IPS-NIHi11 (cell line): ENCODE measurements around the gene MGAT5B.
"Not testable (repeated sequence)": the region's sequence is repeated elsewhere in the genome, so short reads cannot be mapped to it uniquely, and the experiment has no call there.

Experiments
- DNase-seq: peaks from one replicate; pipeline ENCODE4 v3.0.0; 2012; ENCODE audit warnings: mixed read lengths, low spot score

Gene MGAT5B

DNA sequence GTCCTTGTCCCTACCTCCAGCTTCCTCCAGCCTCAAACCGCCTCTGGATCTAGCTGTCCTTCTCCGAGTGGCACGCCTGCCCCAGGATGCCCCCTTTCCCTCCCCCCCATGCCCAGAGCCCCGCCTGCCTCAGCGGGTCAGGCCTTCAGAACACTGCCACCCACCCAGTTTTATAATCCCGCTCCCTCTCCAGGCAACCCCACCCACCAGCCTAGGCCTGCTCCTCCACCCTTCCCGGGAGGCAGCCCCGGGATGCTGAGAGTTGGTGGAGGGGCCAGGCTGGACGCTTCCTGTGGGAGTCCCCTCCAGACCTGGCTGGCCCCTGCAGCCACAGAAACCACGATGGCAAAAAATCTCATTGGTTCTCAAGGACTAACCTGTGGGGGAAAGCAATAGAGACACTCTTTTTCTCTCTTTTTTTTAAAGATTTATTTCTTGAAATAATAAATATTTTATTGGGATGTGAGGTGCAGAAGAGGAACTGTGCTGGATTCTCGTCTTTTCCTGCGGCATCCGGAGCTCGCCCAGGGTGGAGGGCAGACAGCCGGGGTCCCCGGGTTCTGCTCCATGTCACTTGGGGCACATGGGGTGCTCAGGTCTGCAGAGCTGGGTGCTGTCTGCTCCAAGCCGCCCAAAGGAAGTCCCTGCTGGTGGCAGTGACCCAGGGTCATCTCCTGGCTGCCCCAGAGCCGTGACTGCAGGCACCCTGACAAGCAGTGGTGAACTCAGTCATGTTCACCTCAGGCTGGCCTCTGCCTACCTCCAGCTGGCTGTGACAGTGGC is 81.9 kb downstream of the MGAT5B start:
- DNase-seq: no peak

DNA sequence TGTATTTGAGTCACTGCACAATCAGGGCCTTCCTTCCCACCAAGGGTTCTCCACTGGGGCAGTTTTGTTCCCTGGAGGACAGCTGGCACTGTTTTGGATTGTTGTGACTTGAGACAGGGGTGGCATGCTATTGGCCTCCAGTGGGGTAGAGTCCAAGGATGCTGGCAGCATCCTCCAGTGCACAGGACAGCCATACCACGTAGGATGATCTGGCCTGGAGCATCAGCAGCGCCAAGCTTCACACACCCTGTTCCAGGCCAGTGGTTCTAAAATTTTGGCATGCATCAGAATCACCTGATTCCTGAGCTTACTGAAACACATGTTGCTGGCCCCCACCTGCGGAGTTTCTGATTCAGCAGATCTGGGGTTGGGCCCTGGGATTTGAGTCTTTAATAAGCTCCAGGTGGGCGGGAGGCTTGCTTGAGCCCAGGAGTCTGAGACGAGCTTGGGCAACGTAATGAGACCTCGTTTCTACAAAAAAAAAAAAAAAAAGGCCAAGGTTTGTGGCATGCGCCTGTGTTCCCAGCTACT is 83.2 kb downstream of the MGAT5B start:
- DNase-seq: no peak

DNA sequence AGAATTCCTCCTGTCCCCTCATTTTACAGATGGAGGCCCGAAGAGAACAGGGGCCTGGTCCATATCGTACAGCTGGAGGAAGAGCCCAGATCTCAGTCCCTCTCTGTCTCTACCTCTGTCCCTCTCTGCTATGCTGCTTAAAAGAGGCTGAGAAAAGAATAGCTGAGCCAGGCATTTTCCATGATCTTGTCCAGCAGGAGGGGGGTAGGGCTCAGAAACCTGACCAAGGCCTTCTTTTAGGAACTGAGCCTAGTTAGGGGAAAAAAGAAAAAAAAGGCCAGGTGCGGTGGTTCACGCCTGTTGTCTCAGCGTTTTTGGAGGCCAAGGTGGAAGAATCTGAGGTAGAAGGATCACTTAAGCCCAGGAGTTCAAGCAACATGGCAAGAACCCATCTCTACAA is 84.2 kb downstream of the MGAT5B start:
- no peak for DNase-seq

DNA sequence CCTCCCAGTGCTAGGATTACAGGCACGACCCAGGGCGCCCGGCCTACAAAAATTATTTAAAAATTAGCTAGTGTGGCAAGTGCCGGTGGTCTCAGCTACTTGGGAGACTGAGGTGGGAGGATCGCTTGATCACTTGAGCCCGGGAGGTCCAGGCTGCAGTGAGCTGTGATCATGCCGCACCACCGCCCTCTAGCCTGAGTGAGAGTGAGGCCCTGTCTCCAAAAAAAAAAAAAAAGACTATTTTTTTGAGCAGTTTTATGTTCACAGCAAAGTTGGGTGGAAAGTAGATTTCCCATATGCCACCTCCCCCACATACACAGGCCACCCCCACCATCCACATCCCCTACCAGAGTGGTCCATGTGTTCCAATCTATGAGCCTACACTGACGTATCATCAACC is 84.9 kb downstream of the MGAT5B start:
- DNase-seq: no peak

DNA sequence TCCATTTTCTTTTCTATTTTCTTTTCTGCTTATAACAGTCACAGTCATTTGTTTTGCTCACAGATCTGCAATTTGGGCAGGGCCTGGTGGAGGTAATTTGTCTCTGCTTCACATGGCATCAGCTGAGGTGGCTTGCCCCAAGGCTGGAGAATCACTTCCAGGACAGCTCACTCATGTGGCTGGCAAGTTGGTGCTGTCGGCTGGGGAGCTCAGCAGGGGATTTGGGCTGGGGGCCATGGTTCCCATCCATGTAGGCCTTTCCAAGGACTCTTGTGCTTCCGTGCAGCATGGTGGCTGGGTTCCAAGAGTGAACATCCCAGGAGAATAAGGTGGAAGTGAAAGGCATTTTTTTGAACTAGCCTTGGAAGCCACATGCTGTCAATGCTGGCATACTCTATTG is 85.7 kb downstream of the MGAT5B start:
- no peak for DNase-seq

DNA sequence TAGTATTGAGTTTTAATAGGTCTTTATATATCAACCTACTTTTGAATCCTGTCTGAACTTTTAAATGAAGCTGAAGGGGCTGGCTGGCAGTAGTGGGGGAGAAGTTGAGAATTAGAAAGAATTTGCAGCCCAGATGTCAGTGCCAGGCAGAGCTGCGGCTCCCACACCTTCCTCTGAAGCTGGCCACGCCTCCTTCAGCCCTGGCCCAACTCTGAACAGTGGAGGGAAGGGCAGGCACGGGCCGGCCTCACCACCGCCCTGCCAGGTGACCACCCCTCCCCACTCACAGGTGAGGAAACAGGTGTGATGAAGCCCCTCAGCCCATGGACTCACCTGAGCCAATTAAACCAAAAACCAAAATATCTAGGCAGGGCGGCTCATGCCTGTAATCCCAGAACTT is 87.0 kb downstream of the MGAT5B start:
- DNase-seq: no peak

DNA sequence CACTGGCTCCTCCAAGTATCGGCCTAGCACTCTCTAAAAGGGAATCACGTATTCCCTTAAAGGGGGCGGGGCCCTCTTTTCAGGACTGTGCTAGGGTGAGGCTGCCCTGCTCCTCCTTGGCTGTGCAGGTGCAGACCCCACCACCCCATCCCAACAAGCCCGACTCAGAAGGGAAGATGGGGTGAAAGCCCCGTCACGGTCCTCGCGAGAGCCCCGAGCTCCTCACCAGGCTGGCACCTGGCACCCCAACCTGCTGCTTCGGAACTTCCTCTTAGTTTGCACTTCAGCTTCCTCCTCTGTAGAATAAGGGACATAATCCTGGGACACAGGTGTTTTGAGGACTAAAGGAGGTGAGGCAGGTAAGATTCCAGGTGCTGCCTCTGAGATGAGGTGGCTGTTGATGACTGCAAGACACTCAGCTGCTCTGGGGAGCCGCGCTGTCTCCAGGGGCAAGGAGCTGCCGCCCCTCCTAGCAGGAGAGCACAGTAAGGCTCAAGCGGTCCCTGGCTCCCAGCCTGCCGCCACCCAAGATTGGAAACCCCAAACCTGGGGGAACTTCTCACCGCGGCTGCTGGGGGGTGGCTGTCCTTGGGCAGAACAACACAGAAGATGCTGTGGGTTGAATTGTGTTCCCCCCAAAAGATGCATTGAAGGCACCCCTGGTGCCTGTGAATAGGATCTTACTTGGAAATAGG is 88.8 kb downstream of the MGAT5B start:
- DNase-seq: no peak

DNA sequence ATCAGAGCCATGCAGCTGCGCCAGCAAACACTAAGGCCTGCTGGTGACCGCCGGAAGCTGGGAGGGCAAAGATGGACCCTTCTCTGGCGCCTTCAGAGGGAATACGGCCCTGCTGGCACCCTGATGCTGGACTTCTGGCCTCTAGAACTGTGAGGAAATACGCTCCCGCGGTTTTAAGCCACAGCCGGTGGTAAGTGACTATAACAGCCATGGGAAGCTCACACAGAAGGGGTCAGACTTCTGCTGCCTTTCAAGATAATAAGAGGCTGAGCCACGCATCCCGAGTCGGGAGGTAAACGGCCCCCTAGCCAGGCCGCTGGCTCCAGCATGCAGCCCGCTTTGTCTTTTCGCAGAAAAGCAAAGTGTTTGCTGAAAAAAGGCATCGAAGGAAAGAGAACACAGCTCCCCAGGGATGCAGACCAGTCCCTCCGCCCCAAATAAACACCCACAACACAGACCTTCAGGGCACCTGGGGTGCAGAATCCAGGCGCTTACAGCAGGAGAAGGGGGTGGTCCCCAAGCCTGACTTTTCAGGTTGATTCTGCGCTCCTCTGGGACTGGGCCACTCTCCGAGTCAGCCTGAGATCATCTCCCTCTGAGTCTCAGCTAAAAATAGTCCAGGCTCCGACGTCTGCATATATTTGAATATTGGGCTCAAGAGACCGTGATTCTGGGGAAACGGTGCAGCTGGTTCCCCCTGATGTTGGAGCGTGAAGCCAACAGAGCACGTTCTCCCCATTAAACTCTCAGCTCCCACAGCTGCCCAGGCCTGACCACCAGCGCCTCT is 89.7 kb downstream of the MGAT5B start:
- no peak for DNase-seq

DNA sequence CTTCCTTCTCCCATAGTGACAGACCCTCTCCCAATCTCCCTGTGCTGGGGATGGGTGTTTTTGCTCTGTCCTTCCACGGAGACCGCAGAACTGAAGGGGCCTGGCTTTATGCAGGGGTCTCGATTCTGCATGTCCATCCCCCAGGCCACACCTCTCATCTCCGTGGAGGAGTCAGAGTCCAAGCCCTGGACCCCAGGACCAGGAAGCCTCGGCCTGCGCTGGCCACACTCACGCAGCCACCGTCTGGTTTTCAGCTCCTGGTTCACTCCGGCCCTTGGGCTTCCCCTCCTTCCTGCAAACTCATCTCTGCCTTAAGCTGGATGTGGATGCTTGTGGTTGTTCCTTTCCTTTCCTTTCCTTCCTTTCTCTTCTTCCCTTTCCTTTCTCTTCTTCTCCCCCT is 90.8 kb downstream of the MGAT5B start:
- DNase-seq: no peak

DNA sequence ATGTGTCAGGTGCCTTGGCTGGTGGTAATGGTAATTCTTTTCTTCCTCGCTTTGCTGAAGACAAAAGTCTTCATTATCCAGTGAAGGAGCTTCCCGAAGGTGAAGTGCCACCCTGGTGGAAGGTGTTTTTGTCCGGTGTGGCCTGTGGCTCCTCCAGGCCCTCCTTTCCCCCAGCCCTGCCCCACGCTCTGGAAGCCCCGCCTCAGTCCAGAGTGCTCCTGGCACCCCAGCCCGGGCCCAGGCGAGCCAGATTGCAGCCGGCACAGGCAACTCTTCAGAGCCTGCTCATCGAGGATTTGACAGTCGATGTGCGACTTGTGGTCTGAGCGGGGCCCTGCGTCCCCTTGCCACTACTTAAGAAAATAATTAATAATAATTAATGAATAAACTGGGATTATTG is 93.7 kb downstream of the MGAT5B start:
- no peak for DNase-seq

DNA sequence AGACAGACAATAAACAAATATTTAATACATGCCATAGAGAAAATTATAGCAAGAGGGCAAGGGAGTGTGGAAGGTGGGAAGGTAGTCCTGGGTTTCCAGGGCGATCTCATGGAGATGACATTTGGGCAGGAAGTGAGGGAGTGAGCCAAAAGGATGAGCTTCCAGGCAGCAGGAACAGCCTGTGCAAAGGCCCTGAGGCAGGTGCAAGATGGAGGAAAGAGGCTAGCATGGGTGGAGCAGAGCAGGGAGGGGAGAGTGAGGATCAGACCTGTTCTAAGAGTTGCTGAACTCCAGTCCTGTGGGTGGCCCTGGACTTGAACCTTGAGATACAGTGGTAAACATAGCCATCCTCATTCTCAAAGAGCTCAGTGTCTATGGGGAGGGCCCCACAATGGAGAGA is 94.7 kb downstream of the MGAT5B start:
- DNase-seq: no peak

DNA sequence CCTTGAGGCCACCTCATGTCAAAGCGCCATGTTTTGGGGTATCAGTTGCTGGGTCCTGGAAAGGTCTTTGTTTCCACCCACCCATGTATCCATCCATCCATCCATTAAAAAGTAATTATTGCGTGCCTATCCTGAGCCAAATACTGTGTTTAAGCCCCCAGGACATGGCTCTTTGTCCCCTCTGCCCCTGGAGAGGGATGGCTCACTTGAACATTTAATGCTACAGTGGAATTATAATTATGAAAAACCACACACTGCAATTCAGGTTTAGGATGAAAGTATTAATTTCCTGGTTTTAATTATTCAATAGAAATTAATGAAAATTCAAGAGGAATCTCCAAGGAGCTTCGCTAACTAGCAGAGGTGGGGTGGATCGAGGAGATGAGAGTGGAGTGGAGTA is 97.8 kb downstream of the MGAT5B start:
- DNase-seq: no peak

DNA sequence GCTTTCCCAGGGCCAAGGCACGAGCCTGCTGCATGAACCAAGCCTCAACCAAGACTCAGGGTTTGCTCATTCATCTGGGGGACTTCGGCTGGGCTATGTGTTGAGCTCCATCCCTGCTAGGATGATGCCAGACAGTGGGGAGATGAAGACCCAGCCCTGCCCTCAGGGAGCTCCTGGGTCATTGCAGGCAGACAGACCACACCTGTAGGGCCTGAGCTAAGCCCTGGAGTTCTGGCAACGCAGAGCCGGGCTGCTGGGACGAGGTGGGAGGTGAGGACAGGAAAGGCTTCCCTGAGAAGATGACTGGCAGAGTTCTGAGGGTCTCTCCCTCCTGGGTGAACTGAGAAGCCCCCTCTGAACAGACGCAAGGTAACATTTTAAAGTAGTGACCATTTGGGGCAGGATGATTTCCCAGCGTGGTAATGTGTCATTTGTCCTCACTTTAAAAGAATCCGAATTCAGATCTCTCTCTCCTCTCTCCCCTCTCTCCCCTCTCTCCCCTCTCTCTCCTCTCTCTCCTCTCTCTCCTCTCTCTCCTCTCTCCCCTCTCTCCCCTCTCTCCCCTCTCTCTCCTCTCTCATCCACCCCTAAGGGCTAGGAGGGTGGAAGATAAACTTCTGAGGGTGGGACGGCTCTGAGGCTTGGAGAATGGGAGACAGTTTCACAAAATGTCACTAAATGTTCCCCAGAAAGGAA is 98.4 kb downstream of the MGAT5B start:
- DNase-seq: no peak

DNA sequence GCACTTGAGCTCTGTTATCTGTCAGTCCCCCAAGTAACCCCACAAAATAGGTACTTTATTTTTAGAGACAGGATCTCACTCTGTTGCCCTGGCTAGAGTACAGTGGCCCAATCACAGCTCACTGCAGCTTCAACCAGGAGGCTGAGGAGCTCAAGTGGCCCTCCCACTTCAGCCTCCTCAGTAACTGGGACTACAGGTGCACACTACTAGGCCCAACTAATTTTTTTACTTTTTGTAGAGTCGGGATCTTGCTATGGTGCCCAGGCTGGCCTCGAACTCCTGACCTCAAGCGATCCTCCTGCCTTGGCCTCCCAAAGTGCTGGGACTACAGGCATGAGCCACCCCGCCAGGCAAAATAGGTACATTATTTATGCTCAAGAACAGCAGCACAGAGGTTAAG is 99.6 kb downstream of the MGAT5B start:
- DNase-seq: no peak

DNA sequence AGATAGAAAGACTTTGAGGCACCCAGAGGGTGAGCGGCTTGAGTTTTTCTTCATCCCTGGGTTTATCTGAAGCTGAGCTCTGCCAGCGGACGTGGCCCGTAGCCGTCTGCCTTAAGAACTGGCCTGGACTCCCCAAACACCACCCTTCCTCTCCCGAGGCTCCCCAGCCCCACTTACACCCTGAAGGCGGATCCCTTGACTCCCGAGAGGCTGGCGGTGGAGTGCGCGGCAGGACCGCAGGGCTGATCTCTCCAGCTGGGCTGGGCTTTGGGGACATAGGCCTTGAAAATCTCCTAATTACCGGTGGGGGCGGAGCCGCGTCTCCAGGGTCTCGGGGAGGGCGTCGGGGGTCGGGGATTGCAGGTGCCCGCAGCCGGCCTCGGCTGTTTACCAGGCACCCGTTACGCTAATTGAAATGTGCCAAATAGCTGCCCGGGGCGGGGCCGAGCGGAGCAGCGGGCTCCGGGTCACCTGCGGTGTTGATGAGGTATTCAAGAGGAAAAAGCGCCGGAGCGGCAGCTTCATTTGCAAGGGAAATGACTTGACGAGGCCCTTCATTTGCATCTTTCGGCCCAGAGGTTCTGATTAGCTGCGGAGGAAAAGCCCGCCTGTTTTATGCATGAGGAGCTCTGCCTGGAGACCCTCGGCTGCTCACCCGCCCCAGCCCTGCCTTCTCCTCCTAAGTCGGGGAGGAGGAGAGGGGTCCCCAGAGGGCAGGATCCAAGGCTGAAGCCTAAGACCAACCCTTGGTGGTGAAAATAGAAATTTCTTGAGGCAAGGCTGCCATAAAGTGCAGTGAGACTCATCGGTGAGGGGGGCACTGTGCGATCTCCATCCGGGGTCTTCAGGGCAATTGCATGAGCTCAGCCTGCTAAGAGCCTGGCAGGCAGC is 100.7 kb downstream of the MGAT5B start:
- peak; percentile 82 for DNase-seq

DNA sequence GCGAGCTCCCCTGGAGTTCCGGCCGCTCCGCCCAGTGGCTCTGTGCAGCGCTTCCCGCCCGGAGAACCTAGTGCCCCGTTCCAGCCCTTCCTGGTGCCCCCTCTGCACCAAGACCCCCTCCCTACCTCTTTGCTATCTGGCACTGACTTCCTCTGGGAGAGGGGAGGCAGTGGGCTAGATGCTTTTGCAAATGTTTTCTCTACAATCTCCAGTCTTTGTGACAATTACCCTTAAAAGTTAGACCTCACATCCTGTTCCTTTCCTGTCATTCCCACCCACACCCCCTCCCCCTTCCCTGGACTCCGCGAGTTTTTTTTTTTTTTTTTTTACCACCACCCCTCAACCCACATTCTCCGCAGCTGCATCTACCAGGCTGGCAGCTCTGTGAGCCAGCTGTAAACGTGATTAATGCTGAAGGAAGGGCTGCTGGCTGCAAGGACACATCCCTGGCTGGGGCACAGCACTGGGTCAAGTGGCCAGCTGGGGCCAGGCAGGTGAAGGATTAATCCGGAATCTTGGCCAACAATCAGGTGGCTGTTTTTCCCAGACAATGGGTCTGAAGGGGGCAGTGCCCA is 101.5 kb downstream of the MGAT5B start:
- DNase-seq: peak; percentile 83

DNA sequence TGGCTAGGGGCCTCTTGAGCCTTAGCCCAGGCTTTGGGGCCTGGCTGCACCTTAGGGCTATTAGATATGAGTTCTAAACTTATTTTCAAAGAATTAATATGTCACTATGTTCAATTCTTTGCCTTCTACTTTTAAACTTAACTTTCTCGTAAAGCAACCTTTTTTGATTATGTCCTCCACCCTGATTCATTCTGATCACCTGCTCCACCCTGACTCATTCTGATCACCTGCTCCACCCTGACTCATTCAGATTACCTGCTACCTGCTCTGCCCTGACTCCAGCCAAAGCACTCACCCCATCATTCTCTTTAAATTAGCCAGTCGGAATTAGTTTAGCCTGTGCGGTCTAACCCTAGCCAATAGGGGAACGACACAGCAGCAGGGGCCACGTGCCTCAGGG is 102.0 kb downstream of the MGAT5B start:
- DNase-seq: not testable (repeated sequence)

DNA sequence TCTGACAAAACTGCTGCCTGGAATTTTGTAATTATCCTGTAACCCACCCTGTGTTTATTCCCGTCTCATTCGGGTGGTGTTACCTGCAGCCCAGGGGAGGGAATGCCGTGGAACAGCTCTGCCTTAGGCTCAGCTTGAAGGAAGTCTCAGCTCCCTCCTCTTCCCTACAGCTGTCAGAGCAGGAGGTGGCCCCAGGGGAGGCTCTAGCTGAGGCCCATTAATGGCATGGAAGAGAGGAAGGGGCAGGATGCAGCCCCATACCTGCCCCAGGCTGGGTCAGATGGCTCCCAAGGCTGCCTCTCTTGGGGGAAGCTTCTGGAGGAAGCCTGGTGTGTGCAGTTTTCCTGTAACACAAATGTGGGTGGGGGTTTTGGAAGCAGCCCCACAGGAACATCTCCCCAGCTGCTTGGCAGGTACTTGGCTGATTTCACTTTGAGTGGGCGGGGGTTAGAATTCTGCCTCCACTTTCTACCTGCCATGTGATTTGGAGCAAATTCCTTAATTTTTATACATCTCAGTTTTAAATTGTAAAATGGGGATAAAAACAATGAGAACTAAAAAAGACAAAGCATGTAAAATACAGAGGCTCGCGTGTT is 103.9 kb downstream of the MGAT5B start:
- DNase-seq: no peak

DNA sequence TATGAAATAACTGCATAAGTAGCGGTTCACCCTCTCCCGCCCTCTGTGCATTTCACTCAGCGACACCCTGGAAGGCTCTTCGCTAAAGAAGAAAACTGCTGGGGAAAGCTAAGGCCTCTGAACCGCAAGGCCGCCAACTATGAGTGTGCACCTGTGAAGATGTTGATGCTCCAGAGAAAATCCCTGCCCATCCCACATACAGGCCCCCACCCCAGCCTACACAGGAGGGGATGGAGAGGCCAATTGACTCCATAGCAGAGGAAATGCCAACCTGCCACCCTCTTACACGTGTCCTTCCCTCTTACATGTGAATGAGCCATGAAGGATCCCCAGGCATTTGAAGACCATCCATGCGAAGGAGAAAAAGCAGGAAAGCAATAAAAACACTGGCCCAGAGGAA is 104.8 kb downstream of the MGAT5B start:
- DNase-seq: no peak

DNA sequence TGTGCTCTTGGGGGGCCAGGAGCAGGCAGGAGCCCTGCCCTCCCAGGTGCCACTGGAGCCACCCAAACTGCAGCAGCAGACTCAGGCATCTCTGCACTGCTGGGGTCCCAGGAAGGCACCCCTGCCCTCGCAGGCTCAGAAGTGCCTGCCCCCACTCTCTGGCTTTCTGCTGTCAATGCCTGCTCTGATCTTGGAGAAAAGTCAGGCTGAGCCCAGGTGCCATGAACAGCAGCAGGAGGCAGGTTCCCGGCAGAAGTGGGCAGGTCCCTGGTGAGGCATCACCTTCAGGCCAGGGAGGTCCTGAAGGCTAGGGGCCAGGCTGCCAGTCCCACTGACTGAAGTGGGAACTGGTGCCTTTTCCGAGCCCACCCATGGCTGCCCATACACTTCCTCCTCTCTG is 106.5 kb downstream of the MGAT5B start:
- DNase-seq: no peak
